ENCODE measurements around the gene GIPR. TPM values are rescaled to one million over a fixed set of nuclear protein-coding genes. Genes with fewer than 3 reads are reported as not detected.
"Not testable (repeated sequence)": the region's sequence is repeated elsewhere in the genome, so short reads cannot be mapped to it uniquely, and the experiment has no call there.

GIPR gene
- total and polyA plus RNA-seq, 2 donors (not counting 1 experiment from before 2014, with no cell fraction given), result 0.25 TPM; not detected in 1

GRCh38 chr19:45717983-45718650, 50.1 kb downstream of the GIPR start:
- H3K27ac ChIP-seq (ENCODE audit: insufficient read depth, low read length), result peak overlapping the region; percentile 86
- no peaks in the 10 kb centered on the region for H4K20me1 ChIP-seq (ENCODE audit: control insufficient read depth, extremely low read depth, insufficient read depth, low read length)
- H3K4me2 ChIP-seq (ENCODE audit: extremely low read depth, insufficient read depth, low read length), result peak overlapping the region; percentile 94
- H3K4me1 ChIP-seq (ENCODE audit: control insufficient read depth, extremely low read depth, insufficient read depth, low read length), result peaks cover 8% of the 10 kb centered on the region
- DNase-seq (ENCODE audit: low read depth in 2 of 2), result no peak
- H3K79me2 ChIP-seq (ENCODE audit: control insufficient read depth, insufficient read depth, low read length), result peaks cover 23% of the 10 kb centered on the region
- H3K36me3 ChIP-seq (ENCODE audit: control insufficient read depth, insufficient read depth, low read length), result peaks cover 4% of the 10 kb centered on the region
- H3K27me3 ChIP-seq (ENCODE audit: control insufficient read depth, insufficient read depth, low read length), result no peaks in the 10 kb centered on the region
- peak overlapping the region; percentile 39 to 97 (median 51) for H3K4me3 ChIP-seq (replicated peaks in 1 of 4; ENCODE audit: control extremely low read depth in 1 of 4, insufficient read depth in 1 of 4, low read depth in 3 of 4, low read length in 4 of 4)
- TF ChIP-seq EZH2 (IDR thresholded peaks at IDR 0.05; ENCODE audit: low read length, missing control alignments) (no peak), CTCF (conservative IDR thresholded peaks at IDR 0.05 in 1 of 2, IDR thresholded peaks at IDR 0.05 in 1 of 2; ENCODE audit: low read depth in 1 of 2, low read length in 2 of 2) (no peak)
- H3K9ac ChIP-seq (ENCODE audit: insufficient read depth, low read length), result peak overlapping the region; percentile 59
- H2AFZ ChIP-seq (ENCODE audit: low read length), result no peak overlapping the region
- H3K9me3 ChIP-seq (ENCODE audit: control insufficient read depth, insufficient read depth, low read depth, low read length), result no peaks in the 10 kb centered on the region

- H3K9ac ChIP-seq (ENCODE audit: insufficient read depth, low read length); H3K27ac ChIP-seq (ENCODE audit: insufficient read depth, low read length); H3K27me3 ChIP-seq (ENCODE audit: control insufficient read depth, insufficient read depth, low read length); H3K4me2 ChIP-seq (ENCODE audit: extremely low read depth, insufficient read depth, low read length); H3K4me3 ChIP-seq (replicated peaks in 1 of 4; ENCODE audit: control extremely low read depth in 1 of 4, insufficient read depth in 1 of 4, low read depth in 3 of 4, low read length in 4 of 4); DNase-seq (ENCODE audit: low read depth in 2 of 2); H3K9me3 ChIP-seq (ENCODE audit: control insufficient read depth, insufficient read depth, low read depth, low read length); H3K4me1 ChIP-seq (ENCODE audit: control insufficient read depth, extremely low read depth, insufficient read depth, low read length); H3K36me3 ChIP-seq (ENCODE audit: control insufficient read depth, insufficient read depth, low read length); H2AFZ ChIP-seq (ENCODE audit: low read length); H4K20me1 ChIP-seq (ENCODE audit: control insufficient read depth, extremely low read depth, insufficient read depth, low read length): not testable (repeated sequence)
- peaks cover 16% of the 10 kb centered on the region for H3K79me2 ChIP-seq (ENCODE audit: control insufficient read depth, insufficient read depth, low read length)
Observed at GRCh38 chr19:45720065-45720464, 52.0 kb downstream of the GIPR start.

- H3K4me2 ChIP-seq (ENCODE audit: extremely low read depth, insufficient read depth, low read length); H3K9ac ChIP-seq (ENCODE audit: insufficient read depth, low read length); H3K27ac ChIP-seq (ENCODE audit: insufficient read depth, low read length); H3K9me3 ChIP-seq (ENCODE audit: control insufficient read depth, insufficient read depth, low read depth, low read length); H3K4me1 ChIP-seq (ENCODE audit: control insufficient read depth, extremely low read depth, insufficient read depth, low read length); H3K36me3 ChIP-seq (ENCODE audit: control insufficient read depth, insufficient read depth, low read length); H3K4me3 ChIP-seq (replicated peaks in 1 of 4; ENCODE audit: control extremely low read depth in 1 of 4, insufficient read depth in 1 of 4, low read depth in 3 of 4, low read length in 4 of 4); H2AFZ ChIP-seq (ENCODE audit: low read length); DNase-seq (ENCODE audit: low read depth in 2 of 2); H3K27me3 ChIP-seq (ENCODE audit: control insufficient read depth, insufficient read depth, low read length); H4K20me1 ChIP-seq (ENCODE audit: control insufficient read depth, extremely low read depth, insufficient read depth, low read length): not testable (repeated sequence)
- peaks cover 23% of the 10 kb centered on the region for H3K79me2 ChIP-seq (ENCODE audit: control insufficient read depth, insufficient read depth, low read length)
Observed at GRCh38 chr19:45728683-45729082, 60.7 kb downstream of the GIPR start.

GRCh38 chr19:45729800-45730290, 61.8 kb downstream of the GIPR start:
- Histone ChIP-seq H3K9me3 (ENCODE audit: control insufficient read depth, insufficient read depth, low read depth, low read length) (no peaks in the 10 kb centered on the region), H3K4me1 (ENCODE audit: control insufficient read depth, extremely low read depth, insufficient read depth, low read length) (no peaks in the 10 kb centered on the region), H3K27me3 (ENCODE audit: control insufficient read depth, insufficient read depth, low read length) (no peaks in the 10 kb centered on the region), H3K4me2 (ENCODE audit: extremely low read depth, insufficient read depth, low read length) (peak overlapping the region; percentile 79), H3K27ac (ENCODE audit: insufficient read depth, low read length) (peak overlapping the region; percentile 56), H2AFZ (ENCODE audit: low read length) (no peak overlapping the region), H3K4me3 (replicated peaks in 1 of 4; ENCODE audit: control extremely low read depth in 1 of 4, insufficient read depth in 1 of 4, low read depth in 3 of 4, low read length in 4 of 4) (peak overlapping the region; percentile 79 to 94 (median 86)), H4K20me1 (ENCODE audit: control insufficient read depth, extremely low read depth, insufficient read depth, low read length) (no peaks in the 10 kb centered on the region), H3K36me3 (ENCODE audit: control insufficient read depth, insufficient read depth, low read length) (no peaks in the 10 kb centered on the region), H3K9ac (ENCODE audit: insufficient read depth, low read length) (peak overlapping the region; percentile 76), H3K79me2 (ENCODE audit: control insufficient read depth, insufficient read depth, low read length) (peaks cover 23% of the 10 kb centered on the region)
- DNase-seq (ENCODE audit: low read depth in 2 of 2), result no peak
- TF ChIP-seq EZH2 (IDR thresholded peaks at IDR 0.05; ENCODE audit: low read length, missing control alignments) (no peak), CTCF (conservative IDR thresholded peaks at IDR 0.05 in 1 of 2, IDR thresholded peaks at IDR 0.05 in 1 of 2; ENCODE audit: low read depth in 1 of 2, low read length in 2 of 2) (no peak)
